ENCODE results near the gene CYP2D6.
"Not testable (repeated sequence)": the region's sequence is repeated elsewhere in the genome, so short reads cannot be mapped to it uniquely, and the experiment has no call there.

CYP2D6 gene

DNA sequence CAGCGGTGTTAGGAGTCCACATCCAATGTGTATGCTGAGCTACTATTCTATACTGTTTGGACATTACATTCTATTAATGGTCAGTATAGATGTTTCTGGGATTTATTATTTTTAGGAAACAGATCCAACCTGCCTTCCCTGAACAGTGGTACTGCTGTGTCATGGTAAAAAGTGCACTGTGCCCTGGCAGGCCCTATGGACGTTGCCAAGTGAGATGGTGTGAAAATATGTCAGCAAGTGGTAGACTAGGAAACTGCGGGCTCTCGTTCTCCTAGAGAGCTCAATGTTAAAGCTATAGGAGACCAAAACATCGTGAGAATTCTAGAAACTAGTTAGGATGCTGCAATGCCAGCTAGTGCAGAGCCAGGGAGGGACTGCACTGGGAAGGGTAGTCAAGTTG is 26.0 kb upstream of the CYP2D6 start:
- no peak for DNase-seq

GRCh38 chr22:42156121-42156520 is 25.5 kb upstream of the CYP2D6 start:
- no peak for DNase-seq

- no peak for DNase-seq
These were observed 24.5 kb upstream of the CYP2D6 start for GRCh38 chr22:42155053-42155543.

GRCh38 chr22:42154293-42155052 is 23.9 kb upstream of the CYP2D6 start:
- no peak for DNase-seq

DNA sequence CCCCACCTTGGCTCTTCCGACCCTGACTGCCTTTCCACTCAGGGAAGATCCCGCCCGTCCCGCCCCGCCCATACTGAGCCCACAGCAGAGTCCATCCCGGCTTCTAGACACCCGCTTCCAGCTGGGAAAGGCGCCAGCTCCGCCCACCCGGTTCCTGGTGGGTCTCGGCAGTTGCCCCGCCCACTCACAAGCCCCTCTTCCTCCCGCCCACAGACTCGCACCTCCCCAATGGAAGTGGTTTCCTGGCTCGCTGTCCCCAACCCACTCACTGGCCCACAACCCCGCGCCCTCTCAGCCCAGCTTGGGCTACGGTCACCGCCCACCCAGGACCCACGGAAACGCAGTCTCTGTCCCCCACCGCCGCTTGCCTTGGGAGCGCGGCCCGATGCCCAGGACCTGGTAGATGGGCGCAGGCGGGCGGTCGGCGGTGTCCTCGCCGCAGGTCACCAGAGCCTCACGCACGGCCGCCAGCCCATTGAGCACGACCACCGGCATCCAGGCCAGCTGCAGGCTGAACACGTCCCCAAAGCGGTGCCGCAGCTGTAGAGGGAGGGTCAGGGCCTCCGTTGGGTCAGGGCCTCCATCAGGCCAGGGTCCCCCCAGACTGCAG is 22.2 kb upstream of the CYP2D6 start:
- DNase-seq = no peak

DNA sequence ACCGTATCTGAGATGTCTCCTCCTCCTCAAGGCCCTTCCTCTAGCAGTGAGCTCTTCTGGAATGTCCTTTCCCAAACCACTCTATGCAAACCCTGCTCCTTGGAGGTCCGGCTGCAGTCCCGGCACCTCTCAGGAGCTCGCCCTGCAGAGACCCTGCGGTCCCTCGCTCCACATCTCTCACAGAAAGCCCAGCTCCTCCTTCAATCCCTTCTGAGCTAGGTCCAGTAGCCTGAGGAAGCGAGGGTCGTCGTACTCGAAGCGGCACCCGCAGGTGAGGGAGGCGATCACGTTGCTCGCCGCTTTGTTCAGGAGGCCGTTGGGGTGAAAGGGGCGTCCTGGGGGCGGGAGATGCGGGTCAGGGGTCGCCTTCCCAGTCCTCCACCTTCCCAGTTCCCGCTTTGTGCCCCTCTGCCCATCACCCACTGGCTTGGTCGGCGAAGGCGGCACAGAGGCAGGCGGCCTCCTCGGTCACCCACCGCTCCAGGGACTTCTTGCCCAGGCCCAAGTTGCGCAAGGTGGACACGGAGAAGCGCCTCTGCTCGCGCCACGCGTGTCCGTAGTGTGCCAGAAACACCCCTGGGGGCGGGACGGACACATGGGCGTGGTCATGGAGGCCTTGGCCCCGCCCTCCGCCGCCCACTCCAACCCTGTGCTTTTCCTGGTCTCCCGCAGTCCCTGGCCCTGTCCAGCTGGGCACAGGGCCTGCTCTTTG is 21.5 kb upstream of the CYP2D6 start:
- DNase-seq = no peak

DNA sequence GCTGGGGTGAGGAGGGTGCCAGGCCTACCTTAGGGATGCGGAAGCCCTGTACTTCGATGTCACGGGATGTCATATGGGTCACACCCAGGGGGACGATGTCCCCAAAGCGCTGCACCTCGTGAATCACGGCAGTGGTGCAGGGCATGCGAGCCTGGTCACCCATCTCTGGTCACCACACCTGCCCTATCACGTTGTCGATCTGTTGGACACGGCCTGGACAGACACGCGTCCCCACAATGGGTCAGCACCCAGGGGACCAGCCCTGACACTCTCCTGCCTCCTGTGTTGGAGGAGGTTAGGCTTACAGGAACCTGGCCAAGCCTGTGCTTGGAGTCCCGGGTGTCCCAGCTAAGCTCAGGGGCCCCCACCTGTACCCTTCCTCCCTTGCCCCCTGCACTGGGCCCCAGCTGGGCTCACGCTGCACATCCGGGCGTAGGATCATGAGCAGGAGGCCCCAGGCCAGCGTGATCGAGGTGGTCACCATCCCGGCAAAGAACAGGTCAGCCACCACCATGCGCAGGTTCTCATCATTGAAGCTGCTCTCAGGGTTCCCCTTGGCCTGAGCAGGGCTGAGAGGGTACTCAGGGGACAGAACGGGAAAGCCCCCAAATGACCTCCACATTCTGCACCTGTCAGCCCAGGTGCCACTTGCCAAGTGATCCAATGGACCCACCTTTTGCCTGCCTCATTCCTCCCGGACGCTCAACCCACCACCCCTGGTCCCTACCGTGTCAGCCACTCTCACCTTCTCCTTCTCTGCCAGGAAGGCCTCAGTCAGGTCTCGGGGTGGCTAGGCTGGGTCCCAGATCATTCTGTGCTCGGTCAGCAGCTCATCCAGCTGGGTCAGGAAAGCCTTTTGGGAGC is 20.3 kb upstream of the CYP2D6 start:
- DNase-seq = no peak

DNA sequence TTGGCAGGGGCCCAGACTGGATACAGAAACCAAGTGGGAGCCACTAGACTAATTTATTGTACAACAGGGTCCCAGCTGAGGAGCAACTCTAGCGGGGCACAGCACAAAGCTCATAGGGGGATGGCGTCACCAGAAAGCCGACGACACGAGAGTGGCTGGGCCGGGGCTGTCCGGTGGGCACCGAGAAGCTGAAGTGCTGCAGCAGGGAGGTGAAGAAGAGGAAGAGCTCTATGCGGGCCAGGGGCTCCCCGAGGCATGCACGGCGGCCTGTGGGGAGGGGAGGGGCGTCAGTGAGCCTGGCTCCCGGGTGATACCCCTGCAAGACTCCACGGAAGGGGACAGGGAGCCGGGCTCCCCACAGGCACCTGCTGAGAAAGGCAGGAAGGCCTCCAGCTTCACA is 19.2 kb upstream of the CYP2D6 start:
- DNase-seq = not testable (repeated sequence)

- no peak for DNase-seq
These were observed 14.6 kb upstream of the CYP2D6 start for GRCh38 chr22:42145175-42145574.

DNA sequence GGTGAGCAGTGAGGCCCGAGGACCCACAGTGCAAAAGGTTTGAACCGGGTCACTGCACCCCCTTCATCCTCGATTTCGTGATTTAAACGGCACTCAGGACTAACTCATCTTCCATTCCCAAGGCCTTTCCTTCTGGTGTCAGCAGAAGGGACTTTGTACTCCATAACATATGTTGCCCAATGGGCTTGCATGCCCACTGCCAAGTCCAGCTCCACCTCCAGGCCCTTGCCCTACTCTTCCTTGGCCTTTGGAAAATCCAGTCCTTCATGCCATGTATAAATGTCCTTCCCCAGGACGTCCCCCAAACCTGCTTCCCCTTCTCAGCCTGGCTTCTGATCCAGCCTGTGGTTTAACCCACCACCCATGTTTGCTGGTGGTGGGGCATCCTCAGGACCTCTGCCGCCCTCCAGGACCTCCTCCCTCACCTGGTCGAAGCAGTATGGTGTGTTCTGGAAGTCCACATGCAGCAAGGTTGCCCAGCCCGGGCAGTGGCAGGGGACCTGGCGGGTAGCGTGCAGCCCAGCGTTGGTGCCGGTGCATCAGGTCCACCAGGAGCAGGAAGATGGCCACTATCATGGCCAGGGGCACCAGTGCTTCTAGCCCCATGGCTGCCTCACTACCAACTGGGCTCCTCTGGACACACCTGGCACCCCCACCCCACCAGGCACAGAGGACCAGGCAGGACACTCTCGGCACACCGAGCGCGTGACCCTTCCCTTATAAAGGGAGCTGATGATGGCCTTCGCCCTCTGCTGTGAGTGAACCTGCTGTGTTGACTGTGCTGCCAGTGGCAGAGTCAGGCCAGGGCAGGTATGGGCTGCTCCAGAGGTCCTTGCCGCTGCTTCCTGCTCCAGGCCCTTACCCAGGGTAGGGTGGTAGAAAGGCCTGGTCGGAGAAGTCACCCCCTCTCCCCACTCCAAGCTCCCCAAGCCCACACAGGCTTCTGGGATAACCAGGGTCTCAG is 13.5 kb upstream of the CYP2D6 start:
- not testable (repeated sequence) for DNase-seq

- DNase-seq = no peak
These were observed 12.3 kb upstream of the CYP2D6 start for GRCh38 chr22:42142771-42143461.

DNA sequence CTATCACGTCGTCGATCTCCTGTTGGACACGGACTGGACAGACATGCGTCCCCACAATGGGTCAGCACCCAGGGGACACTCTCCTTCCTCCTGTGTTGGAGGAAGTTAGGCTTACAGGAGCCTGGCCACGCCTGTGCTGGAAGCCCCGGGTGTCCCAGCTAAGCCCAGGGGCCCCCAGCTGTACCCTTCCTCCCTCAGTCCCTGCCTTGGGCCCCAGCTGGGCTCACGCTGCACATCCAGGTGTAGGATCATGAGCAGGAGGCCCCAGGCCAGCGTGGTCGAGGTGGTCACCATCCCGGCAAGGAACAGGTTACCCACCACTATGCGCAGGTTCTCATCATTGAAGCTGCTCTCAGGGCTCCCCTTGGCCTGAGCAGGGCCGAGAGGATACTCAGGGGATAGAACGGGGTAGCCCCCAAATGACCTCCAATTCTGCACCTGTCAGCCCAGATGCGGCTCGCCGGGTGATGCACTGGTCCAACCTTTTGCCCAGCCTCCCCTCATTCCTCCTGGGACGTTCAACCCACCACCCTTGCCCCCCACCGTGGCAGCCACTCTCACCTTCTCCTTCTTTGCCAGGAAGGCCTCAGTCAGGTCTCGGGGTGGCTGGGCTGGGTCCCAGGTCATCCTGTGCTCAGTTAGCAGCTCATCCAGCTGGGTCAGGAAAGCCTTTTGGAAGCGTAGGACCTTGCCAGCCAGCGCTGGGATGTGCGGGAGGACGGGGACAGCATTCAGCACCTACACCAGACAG is 10.9 kb upstream of the CYP2D6 start:
- DNase-seq = not testable (repeated sequence)

DNA sequence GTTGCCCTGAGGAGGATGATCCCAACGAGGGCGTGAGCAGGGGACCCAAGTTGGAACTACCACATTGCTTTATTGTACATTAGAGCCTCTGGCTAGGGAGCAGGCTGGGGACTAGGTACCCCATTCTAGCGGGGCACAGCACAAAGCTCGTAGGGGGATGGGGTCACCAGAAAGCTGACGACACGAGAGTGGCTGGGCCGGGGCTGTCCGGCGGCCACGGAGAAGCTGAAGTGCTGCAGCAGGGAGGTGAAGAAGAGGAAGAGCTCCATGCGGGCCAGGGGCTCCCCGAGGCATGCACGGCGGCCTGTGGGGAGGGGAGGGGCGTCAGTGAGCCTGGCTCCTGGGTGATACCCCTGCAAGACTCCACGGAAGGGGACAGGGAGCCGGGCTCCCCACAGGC is 9.5 kb upstream of the CYP2D6 start:
- not testable (repeated sequence) for DNase-seq

- DNase-seq = not testable (repeated sequence)
These were observed 8.9 kb upstream of the CYP2D6 start for GRCh38 chr22:42139508-42139907.

DNA sequence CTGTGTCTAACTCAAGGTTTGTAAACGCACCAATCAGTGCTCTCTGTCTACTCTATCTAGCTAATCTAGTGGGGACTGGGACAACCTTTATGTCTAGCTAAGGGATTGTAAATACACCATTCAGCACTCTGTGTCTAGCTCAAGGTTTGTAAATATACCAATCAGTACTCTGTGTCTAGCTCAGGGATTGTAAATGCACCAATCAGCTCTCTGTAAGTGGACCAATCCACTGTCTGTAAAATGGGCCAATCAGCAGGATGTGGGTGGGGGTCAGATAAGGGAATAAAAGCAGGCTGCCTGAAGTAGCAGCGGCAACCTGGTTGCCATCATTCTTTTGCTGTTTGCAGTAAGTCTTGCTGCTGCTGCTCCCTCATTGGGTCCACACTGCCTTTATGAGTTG is 8.4 kb upstream of the CYP2D6 start:
- DNase-seq = no peak

- no peak for DNase-seq
These were observed 7.6 kb upstream of the CYP2D6 start for GRCh38 chr22:42138122-42138770.

- not testable (repeated sequence) for DNase-seq
These were observed 5.1 kb upstream of the CYP2D6 start for GRCh38 chr22:42135688-42136087.

GRCh38 chr22:42134100-42135020 is 3.8 kb upstream of the CYP2D6 start:
- no peak for DNase-seq

GRCh38 chr22:42132457-42132856 is 1.8 kb upstream of the CYP2D6 start:
- DNase-seq = no peak
